HG03469 (cell line): Measurements from ENCODE around the gene LARGE1.

ENCODE experiments used
- ATAC-seq: cut with Tn5 transposase; IDR thresholded peaks from one replicate; pipeline ENCODE4 v1.9.1; 2021; ENCODE audit warnings: mild to moderate bottlenecking, moderate library complexity, moderate number of reproducible peaks; ENCODE audit not compliant: unreplicated experiment

Gene LARGE1

GRCh38 chr22:33620085-33620484 lies 300.2 kb downstream of the LARGE1 start:
- no peak for ATAC-seq

- ATAC-seq, result no peak
These were observed 313.8 kb downstream of the LARGE1 start for GRCh38 chr22:33606504-33606903.

DNA sequence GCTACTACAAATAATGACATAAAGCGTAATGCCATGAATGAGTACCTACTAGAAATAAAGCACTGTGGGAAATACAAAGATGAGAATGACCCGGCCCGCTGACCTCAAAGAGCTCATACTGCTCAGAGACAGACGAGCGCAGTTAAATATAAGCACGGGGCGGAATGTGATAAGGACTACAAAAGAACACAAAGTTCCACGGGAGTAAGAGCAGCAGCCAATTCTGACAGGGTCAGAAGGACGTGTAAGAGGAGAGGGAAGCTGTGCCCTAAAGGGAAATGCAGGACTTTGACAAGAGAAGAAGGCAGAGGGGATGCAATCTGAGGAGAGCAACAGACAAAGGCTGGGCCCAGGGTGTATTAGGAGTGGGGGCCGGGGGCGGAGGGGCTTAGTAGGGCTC lies 314.6 kb downstream of the LARGE1 start:
- ATAC-seq, result no peak

DNA sequence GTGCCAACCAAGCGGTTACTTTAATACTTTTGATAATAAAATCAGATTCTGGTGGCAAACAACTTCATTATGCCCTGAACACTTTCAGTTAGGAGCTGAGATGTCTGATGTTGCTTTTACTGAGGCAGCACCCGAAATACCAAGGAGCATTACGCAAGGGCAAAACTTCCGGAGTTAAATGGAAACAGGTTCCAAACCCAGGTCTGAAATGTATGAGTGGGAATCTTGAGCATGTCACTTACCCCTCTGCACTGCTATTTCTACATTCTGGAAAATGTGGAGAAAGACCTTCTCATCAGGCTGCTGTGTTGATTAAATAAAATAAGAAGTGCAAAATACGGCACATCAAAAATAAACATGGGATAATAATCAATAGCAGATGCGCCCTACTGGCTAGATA lies 315.1 kb downstream of the LARGE1 start:
- no peak for ATAC-seq

DNA sequence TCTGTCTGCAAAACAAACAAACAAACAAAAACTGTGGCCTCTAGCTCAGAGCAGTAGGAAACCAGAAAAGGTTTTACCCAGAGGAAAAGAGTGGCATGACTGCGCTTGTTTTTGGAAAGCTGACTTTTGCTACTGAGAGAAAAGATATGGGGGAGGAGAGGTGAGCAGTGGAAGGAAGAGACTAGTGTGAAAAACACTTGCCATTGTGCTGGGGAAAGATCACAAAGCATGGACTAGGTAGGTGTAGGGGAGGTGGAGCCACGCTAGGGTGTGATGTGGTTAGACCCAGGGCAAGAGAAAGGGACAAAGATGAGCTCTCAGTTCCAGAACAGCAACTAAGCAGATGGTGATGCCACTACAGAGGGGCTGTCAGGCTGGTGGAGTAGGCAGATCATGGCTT lies 319.2 kb downstream of the LARGE1 start:
- ATAC-seq, result no peak

- ATAC-seq, result no peak
These were observed 319.7 kb downstream of the LARGE1 start for GRCh38 chr22:33600595-33600994.

- no peak for ATAC-seq
These were observed 320.2 kb downstream of the LARGE1 start for GRCh38 chr22:33600113-33600512.

GRCh38 chr22:33599596-33599995 lies 320.7 kb downstream of the LARGE1 start:
- ATAC-seq, result no peak

GRCh38 chr22:33598821-33599220 lies 321.5 kb downstream of the LARGE1 start:
- ATAC-seq, result no peak

DNA sequence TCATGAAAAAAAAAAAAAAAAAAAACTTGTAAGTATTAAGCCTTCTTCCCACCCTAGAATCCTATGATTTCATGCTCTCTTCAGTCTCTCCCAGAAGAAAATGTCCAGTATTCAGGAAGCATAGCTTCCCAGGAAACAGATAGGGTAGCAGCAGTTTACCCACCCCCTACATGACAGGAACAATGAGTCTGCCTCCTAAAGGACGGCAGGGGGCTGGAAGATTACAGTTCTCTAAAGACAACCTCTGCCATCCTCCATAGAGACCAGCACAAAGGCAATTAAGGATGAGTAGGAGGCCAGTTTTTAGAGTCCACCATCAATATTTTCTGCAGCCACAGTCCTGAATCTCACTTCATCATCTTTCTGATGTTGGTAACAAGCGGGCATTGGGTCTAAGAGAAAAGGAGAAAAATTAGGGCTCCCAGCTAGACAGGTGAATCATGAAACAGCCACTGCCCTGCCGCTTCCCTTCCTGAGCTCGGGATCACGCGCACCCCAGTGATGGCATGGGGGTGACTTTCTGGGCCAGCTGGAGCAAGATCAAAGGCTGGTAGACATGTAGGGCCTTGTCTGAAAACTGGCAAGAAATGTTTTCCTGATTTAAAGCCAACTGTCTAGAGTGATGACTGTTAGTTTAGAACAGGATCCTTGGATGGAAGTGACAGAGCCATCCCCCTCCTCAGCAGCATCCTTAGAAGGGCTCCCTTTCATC lies 322.8 kb downstream of the LARGE1 start:
- no peak for ATAC-seq

- ATAC-seq, result no peak
These were observed 326.5 kb downstream of the LARGE1 start for GRCh38 chr22:33593818-33594217.

DNA sequence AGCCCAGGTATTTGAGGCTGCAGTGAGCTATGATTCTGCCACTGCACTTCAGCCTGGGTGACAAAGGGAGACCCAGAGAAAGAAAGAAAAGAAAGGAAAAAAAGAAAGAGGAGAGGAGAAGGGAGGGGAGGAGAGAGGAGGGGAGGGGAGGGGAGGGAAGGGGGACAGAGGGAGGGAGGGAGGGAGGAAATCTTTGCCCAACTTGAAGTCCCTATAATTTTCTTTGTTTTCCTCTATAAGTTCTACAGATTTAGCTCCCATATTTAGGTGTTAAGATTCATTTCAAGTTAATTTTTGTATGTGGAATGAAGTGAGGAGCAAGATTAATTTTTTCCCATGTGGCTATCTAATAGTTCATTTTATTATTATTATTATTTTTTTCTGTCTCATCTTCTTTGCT lies 328.3 kb downstream of the LARGE1 start:
- ATAC-seq, result no peak

DNA sequence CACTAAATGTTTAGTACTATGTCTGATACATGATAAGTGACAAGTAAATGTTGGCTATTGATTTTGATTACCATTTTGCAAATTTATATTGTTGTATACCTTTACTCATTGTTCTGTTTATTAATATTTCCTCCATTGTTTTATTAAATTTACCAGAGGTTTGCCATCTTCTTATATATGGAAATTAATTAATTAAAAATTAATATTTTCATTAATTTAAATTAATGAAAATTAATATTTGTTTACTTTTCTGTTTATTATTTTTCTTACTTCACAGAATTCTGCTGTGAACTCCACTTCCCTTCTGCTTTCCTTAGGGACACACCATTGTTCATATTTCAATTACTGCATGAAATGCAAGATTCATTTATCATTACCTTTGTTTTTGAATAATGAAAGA lies 331.0 kb downstream of the LARGE1 start:
- ATAC-seq, result no peak

GRCh38 chr22:33588860-33589259 lies 331.4 kb downstream of the LARGE1 start:
- ATAC-seq, result no peak

DNA sequence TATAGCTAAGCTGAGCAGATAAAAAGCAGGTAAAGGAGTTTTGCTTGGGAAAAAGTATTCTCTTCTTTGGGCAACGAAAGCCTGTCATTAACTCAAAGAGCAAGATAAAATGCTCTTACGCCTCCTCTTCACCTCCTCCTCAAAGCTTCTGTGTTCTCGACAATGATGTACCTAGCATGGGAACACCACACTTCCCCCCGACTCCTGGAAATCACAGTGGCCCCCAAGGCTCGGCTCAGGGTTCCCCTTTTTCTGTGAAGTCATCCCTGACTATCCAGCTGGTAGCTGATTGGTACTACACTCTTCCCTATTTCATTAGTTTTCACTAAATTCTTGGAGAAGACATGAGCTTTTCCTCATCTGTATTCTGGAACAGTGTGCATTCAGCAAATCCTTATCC lies 336.1 kb downstream of the LARGE1 start:
- ATAC-seq, result no peak

- ATAC-seq, result no peak
These were observed 337.4 kb downstream of the LARGE1 start for GRCh38 chr22:33582822-33583400.

GRCh38 chr22:33580310-33580709 lies 340.0 kb downstream of the LARGE1 start:
- ATAC-seq, result no peak

- no peak for ATAC-seq
These were observed 340.7 kb downstream of the LARGE1 start for GRCh38 chr22:33579448-33580093.

DNA sequence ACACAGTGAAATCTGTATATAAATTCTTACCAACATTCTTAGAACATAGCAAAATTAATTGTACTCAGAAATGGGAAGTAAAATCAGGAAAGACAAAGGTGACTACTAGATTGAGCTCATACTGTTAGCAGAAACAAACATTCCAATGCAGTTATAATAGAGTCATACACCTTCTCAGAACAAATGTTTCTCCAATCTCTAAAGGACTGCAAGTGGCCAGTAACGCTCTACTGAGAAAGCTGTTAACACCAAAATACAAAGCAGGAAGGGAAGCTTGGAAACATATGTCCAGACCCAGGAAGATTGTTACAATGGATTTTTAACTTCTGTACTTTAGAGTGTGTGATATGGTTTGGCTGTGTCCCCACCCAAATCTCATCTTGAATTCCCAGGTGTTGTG lies 341.5 kb downstream of the LARGE1 start:
- no peak for ATAC-seq

DNA sequence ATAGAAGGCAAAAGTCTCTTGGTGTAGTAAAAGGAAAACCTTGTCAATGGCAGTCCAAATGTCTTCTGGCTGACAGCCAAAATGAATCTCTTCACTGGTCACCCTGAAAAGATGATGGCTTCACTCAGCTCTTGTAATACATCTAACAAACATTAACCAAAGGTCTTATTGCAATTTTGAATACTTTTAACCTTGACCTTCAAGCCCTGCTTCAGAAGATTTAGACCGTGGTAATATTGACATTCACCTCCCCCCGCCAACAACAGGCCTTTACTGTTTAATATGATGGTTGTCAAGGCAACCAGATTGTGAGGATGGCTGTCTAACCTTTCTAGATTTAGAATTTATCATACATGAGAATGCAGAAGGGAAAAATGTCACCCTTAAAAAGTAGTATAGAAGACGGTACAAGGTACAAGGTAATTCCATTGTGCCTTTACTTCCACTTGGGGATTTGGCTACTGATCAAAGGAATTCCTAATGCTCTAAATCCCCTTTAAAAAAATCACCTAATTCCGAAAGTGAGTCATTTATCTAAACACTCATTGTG lies 342.3 kb downstream of the LARGE1 start:
- no peak for ATAC-seq

- ATAC-seq, result no peak
These were observed 344.1 kb downstream of the LARGE1 start for GRCh38 chr22:33576205-33576604.

GRCh38 chr22:33575771-33576170 lies 344.5 kb downstream of the LARGE1 start:
- no peak for ATAC-seq
